Loucy (cell line): Measurements from ENCODE around the gene ADGRG2.

Experiments
- H2AFZ ChIP-seq: fragments of 200-600 bp; sonication (generic); 2 replicates; pipeline ENCODE4 v1.6.0; 2016; ENCODE audit warnings: antibody characterized with exemption, mild to moderate bottlenecking, low read length, moderate library complexity
- H3F3A ChIP-seq: fragments of 200-600 bp; 2 replicates; pipeline ENCODE4 v1.6.0; 2016; ENCODE audit warnings: antibody characterized with exemption, low read depth, mild to moderate bottlenecking
- H3K27me3 ChIP-seq: fragments of 200-600 bp; sonication (generic); 2 replicates; pipeline ENCODE4 v1.6.1; 2014; ENCODE audit warnings: low read length, mild to moderate bottlenecking; ENCODE audit not compliant: insufficient read depth, poor library complexity, severe bottlenecking
- H3K36me3 ChIP-seq: fragments of 200-600 bp; sonication (generic); 2 replicates; pipeline ENCODE4 v1.6.1; 2016; ENCODE audit warnings: low read length; ENCODE audit not compliant: insufficient read depth
- H3K4me1 ChIP-seq: fragments of 200-600 bp; sonication (generic); 2 replicates; pipeline ENCODE4 v1.5.1; 2014; ENCODE audit warnings: low read length, mild to moderate bottlenecking; ENCODE audit not compliant: insufficient read depth, poor library complexity, severe bottlenecking
- H3K4me2 ChIP-seq: fragments of 200-600 bp; sonication (generic); 2 replicates; pipeline ENCODE4 v1.6.0; 2014; ENCODE audit warnings: antibody characterized with exemption, low read length, low read depth, mild to moderate bottlenecking; ENCODE audit not compliant: poor library complexity, severe bottlenecking
- H3K4me3 ChIP-seq: fragments of 200-600 bp; sonication (generic); 2 replicates; pipeline ENCODE4 v1.5.1; 2014; ENCODE audit warnings: low read length, mild to moderate bottlenecking, mixed read lengths; ENCODE audit not compliant: poor library complexity, severe bottlenecking
- H3K79me2 ChIP-seq: fragments of 200-600 bp; sonication (generic); 2 replicates; pipeline ENCODE4 v1.6.1; 2014; ENCODE audit warnings: low read length; ENCODE audit not compliant: insufficient read depth
- H3K9ac ChIP-seq: fragments of 200-600 bp; sonication (generic); 2 replicates; pipeline ENCODE4 v1.6.0; 2014; ENCODE audit warnings: mild to moderate bottlenecking, low read depth, low read length, moderate library complexity; ENCODE audit not compliant: poor library complexity, severe bottlenecking
- H3K9me2 ChIP-seq: fragments of 200-600 bp; sonication (generic); replicated peaks from 2 replicates; pipeline ENCODE4 v1.6.1; 2016; ENCODE audit warnings: low read depth, low read length, mixed read lengths
- H3K9me3 ChIP-seq: fragments of 200-600 bp; sonication (generic); 2 replicates; pipeline ENCODE4 v1.6.1; 2014; ENCODE audit warnings: mild to moderate bottlenecking, antibody characterized with exemption, low read length, low read depth; ENCODE audit not compliant: insufficient read depth
- H4K20me1 ChIP-seq: fragments of 200-600 bp; sonication (generic); 2 replicates; pipeline ENCODE4 v1.6.0; 2014; ENCODE audit warnings: antibody characterized with exemption, low read length, mild to moderate bottlenecking; ENCODE audit not compliant: insufficient read depth, poor library complexity, severe bottlenecking
- CTCF ChIP-seq: fragments of 200-600 bp; sonication (generic); conservative IDR thresholded peaks from 2 replicates; pipeline ENCODE4 v1.5.1; 2014; ENCODE audit warnings: mild to moderate bottlenecking, antibody characterized with exemption, low read length
- EZH2phosphoT487 ChIP-seq: fragments of 200-600 bp; IDR thresholded peaks from 2 replicates; pipeline ENCODE4 v1.6.1; 2018; ENCODE audit warnings: antibody characterized with exemption, mild to moderate bottlenecking, moderate library complexity, borderline replicate concordance

ADGRG2 gene

GRCh38 chrX:18964026-18964425, 158.2 kb downstream of the ADGRG2 start:
- Histone ChIP-seq H3K4me3 (no peak overlapping the region), H3K9ac (no peak overlapping the region), H3K36me3 (no peaks in the 10 kb centered on the region), H3K79me2 (peaks cover 12% of the 10 kb centered on the region; the same call in 1 of the 2 replicates), H3K4me1 (peaks cover 5% of the 10 kb centered on the region), H3K9me2 (no peaks in the 10 kb centered on the region), H3K9me3 (no peaks in the 10 kb centered on the region), H2AFZ (no peak overlapping the region), H3F3A (no peaks in the 10 kb centered on the region), H4K20me1 (no peaks in the 10 kb centered on the region), H3K27me3 (no peaks in the 10 kb centered on the region), H3K4me2 (no peak overlapping the region)
- TF ChIP-seq CTCF, result no peak
- no peak for TF ChIP-seq EZH2phosphoT487

DNA sequence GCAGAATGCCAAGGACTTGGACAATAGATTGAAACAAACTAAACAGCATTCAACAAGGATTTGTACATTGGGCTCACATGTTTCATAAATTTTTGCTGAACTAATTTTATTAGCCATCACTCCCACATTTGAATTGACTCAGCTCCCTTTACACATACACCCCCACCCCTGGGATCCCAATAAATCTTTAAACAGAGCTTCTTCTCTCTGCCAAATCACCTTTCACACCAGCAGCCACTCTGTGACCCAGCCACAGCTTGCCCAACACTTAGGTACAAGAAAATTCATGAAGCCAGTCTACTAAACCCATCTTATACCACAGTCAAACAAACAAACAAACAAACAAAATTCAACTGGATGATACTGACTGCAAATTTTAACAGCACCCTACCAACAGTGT, 159.9 kb downstream of the ADGRG2 start:
- no peaks in the 10 kb centered on the region for H3K36me3 ChIP-seq
- H3F3A ChIP-seq, result no peaks in the 10 kb centered on the region
- H2AFZ ChIP-seq, result no peak overlapping the region
- no peaks in the 10 kb centered on the region for H4K20me1 ChIP-seq
- H3K79me2 ChIP-seq, result peaks cover 12% of the 10 kb centered on the region; the same call in 1 of the 2 replicates
- H3K9ac ChIP-seq, result no peak overlapping the region
- H3K4me1 ChIP-seq, result peaks cover 5% of the 10 kb centered on the region
- no peaks in the 10 kb centered on the region for H3K9me3 ChIP-seq
- H3K9me2 ChIP-seq, result no peaks in the 10 kb centered on the region
- TF ChIP-seq EZH2phosphoT487, result no peak
- TF ChIP-seq CTCF, result no peak
- H3K4me2 ChIP-seq, result no peak overlapping the region
- H3K4me3 ChIP-seq, result no peak overlapping the region
- no peaks in the 10 kb centered on the region for H3K27me3 ChIP-seq

DNA sequence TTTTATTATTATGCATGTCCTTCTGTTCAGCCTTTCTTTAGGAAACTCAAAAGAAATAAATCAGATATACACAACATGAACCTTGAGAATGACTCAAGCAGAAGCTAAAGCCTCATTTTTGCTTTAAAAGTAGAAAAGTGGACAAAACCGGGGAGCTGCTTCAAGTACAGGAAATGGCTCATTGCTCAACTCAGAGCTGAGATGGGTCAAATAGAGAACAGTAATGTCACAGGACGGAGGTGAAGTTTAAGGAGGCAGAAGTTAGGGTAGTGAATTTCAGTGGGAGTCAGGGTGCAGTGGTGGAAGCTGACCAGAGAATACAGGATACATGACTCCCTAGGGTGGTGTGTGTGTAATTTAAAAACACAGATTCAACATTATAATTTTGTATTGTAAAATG, 160.6 kb downstream of the ADGRG2 start:
- Histone ChIP-seq H3K4me3 (no peak overlapping the region), H3K27me3 (no peaks in the 10 kb centered on the region), H3K9me3 (no peaks in the 10 kb centered on the region), H2AFZ (no peak overlapping the region), H4K20me1 (no peaks in the 10 kb centered on the region), H3K79me2 (peaks cover 12% of the 10 kb centered on the region; the same call in 1 of the 2 replicates), H3K9me2 (no peaks in the 10 kb centered on the region), H3K4me2 (no peak overlapping the region), H3K4me1 (peaks cover 5% of the 10 kb centered on the region), H3F3A (no peaks in the 10 kb centered on the region), H3K9ac (no peak overlapping the region), H3K36me3 (no peaks in the 10 kb centered on the region)
- TF ChIP-seq CTCF, result no peak
- no peak for TF ChIP-seq EZH2phosphoT487
